Measurements from ENCODE around the gene GCK. TPM values are rescaled to one million over a fixed set of nuclear protein-coding genes. Genes with fewer than 3 reads are reported as not detected.

The GCK gene
- total RNA-seq, 1 donor from 2014 or later, result 0.18 TPM

DNA sequence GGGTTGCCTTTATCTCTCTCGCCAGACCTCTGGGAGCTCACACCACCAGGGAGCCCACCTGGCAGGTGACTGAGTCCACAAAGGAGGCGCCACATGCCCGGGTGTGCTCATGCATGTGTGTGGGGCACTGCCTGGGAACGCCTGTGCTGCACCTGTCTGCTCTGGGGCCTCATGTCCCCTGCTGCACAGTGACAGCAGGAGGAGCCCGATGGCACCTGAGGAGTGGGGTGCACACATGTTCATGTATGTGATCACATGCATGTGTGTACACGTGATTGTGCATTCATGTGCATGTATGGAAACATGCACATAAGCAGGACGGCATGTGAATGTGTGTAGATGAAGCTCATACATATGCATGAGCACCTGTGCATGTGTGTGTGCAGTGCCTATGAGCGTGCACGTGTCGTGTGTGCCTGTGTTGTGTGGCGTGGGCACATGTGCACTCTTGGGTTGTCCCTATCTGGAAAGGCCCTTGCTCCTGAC, 33.6 kb upstream of the GCK start:
- intact Hi-C loops (cut with micrococcal nuclease), result no loop called here

DNA sequence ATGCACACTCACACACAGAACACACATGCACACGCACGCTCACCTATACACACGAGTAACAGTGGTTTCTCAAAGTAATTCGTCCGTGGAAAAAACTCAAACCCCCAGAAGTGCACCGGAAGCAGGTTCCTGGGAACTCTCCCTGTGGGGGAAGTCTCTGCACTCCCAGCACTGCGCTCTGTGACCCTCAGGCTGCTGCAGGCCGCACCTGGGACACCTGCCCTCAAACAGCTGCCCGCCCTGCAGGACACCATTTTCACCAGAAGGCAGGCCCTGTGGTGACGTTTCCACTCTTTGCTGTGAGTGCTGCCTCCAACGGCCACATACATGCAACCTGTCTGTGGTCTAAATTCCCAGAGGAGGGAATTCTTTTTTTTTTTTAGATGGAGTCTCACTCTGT, 32.8 kb upstream of the GCK start:
- intact Hi-C loops (cut with micrococcal nuclease), result no loop called here

DNA sequence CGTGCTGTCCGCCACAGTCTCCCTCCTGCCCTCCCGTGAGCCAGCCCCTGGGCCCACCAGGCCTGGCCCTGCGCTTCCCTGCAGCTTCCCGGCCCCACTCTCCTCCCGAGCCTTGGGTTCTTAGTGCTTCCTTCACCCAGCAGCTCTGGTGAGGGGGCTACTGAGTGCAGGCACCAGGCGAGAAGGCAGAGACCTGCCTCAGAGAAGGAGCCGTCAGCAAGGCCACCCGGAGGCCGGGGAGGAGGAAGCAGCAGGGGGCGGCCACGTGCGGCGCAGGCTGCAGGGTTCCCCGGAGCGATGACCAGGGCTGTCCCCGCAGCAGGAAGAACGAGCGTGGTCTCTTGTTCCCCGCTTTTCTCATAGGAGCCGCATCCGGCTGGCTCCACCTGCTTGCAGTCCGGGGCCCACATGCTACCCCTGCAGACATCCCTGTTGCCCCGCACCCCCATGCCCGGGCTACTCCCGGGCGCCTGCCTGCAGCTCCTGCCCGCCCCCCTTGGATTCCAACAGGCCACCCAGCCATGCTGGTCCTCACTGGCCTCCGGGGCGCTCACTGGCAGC, 32.1 kb upstream of the GCK start:
- intact Hi-C loops (cut with micrococcal nuclease), result no loop called here

DNA sequence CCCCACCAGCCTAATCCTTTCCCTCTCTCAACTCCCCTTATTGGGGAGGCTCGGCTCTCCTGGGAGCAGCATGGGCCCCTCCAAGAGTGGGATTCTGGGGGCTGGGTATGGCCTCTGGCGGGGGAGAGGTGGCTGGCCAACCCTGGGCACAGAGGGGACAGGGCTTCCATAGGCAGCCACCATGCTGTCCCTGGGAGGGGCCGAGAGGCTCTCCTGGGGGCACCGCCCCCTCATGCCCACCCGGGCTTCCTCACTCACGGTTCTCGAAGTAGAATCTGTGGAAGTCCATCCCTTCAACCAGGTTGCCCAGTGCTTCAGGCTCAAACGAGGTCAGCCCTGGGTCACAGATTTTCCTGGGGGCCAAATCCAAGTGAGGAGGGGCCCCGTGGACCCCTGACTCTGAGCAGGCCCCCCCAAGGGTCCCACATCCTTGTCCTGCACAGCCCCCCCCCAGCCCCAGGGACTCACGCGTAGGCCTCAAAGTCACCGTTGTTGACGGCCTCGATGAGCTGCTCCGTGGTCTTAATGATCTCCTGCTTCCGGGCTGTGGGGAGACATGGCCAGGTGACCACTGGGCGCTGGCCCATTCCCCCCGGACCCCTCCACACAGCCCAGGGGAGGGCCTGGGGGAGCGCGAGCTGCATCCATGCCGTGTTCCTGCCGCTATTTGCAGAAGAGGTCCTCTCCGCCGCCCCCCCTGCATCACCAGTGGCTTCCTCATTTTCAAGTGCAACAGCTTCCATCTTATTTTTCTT, 31.3 kb upstream of the GCK start:
- intact Hi-C loops (cut with micrococcal nuclease), result no loop called here

DNA sequence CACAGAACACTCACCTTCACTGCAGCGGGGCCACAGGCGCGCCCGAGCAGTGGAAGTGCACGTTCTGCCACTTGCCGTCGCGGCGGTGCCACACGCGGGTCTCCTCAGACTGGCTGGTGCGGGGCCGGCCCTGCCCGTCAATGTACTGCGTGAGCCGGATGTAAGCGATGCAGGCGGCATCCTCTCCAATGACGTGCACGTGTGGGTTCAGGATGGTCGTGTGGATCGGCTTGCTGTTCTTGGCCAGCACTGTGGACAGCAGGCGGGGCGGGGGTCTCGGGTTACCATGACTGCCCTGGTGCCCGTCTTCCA, 30.8 kb upstream of the GCK start:
- intact Hi-C loops (cut with micrococcal nuclease), result no loop called here

DNA sequence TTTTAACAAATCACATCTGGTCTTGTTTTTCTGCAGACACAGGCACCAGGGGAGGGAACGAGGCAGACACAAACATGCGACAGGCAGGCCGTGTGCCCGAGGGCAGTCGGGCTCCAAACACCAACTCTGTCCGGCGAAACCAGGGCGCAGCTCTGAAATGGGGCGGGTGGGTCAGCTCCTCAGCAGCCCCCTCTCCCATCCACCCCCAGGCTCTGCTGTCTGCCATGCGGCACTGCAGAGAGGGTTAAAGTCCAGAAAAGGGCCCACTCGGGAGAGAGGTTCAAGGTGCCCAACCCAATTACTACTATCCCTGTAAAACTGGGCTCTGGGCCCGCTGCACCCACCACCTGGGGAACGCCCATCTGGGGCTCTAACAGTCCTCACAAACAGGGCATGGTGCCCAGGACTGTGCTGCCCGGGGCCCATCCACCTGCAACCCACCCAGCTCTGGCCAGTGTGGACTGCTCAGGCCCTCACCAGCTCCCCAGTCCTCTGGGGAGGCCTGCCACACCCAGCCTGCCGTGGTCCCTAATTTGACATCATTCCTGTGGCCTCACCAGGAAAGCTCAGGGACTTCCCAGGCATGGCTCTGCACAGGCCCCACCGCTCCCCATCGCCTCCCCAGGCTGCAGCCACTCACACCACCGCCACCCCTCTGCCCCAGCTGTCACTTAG, 30.3 kb upstream of the GCK start:
- intact Hi-C loops (cut with micrococcal nuclease), result no loop called here

DNA sequence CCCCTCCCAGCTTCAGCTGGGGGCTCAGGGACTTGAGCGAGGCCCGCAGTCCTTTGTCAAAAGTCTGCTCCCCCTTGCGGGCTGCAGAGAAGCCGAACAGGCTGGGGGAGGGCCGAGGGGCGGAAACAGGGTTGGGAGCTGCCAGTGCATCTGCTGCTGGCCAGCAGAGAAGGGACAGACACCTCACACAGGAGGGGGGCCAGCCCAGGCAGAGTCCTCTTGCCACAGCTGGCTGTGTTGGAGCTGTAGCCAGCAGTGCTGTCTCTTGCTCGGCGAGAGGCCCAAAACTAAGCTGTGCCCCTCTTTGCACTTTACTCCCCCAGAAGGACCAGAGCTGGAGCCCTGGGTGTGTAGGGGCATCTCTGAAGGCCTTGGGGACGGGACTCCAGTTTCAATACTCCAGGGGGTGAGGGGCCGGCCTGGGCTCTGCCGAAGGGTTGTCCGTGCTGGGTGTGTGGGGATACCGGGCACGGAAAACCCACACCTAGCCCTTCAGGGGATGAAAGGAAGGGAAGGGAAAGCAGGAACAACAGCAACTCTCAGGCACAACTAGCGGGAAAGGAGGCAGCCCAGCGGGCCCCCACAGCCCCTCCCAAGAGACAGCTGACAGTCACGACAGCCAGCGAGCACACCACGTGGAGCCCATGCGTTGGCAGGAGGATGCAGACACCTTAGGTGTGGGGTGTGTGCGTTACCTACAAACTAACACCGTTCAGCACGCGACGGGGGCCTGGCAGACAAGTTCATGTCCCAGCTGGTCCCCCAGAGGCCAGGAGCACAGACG, 29.4 kb upstream of the GCK start:
- intact Hi-C loops (cut with micrococcal nuclease), result no loop called here

DNA sequence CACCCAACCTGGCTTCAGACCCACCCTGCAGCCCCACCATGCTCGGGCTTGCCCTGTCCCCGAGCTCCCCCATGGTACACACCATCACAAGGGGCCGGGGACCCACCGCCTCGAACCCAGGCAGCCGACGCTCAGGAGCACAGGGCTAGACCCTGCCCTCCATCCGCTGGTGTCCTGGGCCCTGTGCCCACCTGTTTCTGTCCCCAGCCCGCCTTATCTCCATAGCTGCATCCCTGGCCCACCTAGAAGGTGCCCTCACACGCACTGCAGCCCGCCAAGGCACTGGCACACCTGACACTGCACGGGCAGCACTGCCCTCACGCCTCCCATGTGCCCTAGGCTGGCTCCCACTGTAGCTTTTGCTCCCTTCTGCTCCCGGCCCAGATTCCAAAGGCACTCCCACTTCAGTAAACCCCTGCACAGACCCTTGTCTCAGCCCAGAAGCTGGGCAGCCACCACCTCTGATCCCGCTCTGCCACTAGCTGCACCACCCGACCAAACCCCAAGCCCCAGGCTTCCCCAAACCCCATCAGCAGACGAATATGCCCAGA, 28.7 kb upstream of the GCK start:
- intact Hi-C loops (cut with micrococcal nuclease), result no loop called here

DNA sequence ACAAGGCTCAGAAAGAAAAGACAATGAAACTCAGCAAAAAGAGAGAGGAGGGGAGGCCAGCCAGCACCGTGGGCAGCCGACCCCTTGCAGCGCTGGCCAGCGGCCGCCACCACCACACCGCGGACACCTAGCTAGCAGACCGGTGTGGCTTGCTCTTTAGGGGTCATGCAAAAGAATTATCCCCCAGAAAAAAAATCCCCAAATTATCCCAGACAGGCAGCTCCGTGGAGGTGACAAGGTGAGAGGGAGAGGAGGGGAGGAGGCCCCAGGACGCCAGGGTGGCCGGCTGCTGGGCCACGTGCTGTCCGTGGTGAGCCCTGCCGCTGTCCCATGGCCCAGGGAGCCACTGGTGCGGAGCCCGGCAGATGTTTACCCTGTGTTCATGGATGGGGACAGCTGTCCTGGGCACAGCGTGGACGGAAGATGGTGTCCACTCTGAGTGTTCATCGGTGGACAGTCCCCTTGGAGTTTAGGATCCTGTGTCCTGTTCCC, 28.0 kb upstream of the GCK start:
- intact Hi-C loops (cut with micrococcal nuclease), result no loop called here

DNA sequence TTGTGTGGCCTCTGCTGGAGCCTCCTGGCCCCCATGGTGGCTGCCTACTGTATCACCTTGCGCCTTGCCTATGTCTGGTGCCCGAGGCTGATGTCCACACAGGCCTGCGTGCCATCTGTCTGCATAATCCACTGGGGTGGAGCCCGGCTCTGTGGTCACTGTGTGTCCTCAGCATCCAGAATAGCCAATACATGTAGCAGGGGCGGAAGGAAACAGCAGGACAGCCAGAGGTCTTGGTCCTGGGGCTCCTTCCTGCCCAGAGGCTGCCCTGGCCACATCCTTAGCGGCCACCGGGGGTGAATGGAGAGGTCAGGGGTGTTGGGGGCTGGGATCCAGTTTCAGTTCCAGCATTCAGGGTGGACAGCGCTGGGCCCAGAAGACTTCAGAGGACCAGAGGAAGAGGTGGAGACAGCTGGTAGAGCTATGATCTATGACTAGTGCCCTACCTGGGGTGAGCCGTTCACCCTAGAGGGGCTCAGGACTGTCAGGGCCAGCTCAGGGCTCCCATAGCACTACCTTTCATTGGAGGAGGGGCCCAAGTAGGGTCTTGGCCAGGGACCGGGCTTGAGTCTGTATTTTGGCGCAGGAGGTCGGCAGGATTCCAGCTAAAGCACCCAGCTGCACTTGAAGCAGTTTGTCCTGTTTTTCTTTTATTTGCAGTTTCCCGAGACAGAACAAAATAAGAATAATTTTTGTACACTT, 27.4 kb upstream of the GCK start:
- intact Hi-C loops (cut with micrococcal nuclease), result no loop called here

DNA sequence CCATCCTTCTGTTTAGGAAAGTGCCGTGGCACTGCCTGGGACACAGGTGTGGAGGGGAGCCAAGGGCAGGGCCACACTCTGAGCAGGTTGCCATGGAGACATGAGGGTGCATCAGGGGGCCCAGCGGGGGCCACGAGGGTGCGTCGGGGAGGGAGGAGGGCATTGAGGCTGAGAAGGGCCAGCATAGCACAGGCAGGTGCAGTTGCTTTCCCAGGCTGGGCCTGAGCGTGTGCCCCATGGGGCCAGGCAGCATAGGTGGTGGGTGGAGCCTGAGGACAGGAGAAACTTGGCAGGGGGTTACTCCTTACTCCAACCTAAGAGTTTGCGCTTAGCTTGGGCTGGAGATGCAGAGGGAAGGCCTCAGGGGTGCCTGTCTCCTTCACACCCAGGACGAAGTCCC, 26.8 kb upstream of the GCK start:
- intact Hi-C loops (cut with micrococcal nuclease), result no loop called here

DNA sequence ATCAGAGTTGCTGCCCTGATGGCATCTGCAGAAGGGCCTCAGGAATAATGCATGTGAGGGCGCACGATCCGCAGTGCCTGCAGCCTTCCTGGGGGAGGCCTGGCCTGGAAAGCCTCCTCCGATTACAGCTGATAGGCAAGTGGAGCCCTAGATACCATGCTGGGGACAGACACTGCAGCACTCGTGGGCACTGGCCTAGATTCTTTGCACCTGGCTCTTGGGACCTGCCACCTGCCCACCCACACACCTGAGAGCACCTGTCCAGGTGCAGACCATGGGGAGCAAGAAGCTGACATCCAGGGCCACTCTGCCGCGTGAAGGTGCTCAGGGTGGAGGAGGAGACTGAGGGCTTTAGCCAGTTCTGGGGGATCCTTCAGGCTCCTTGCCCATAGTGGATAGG, 26.3 kb upstream of the GCK start:
- intact Hi-C loops (cut with micrococcal nuclease), result no loop called here

DNA sequence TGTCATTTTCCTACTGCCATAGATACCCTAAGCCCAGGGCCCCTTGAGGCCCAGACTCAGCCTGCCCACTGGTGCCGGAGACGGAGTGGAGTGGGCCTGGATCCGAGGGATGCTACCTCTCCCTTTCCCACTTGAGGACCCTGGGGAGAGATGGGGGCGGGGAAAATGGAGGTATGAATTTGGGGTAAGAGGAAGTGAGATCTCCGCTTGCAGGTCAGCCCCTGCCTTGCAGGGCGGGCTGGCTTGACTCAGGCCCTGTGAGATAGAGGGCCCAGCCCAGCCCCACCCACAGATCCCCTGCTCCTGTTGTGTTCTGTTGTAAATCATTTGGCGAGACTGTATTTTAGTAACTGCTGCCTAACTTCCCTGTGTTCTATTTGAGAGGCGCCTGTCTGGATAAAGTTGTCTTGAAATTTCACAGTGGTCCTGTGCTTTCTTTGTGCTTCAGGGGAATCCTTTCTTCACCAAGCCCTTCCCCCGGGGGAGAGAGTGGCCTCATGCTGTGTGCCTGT, 24.7 kb upstream of the GCK start:
- intact Hi-C loops (cut with micrococcal nuclease), result no loop called here

DNA sequence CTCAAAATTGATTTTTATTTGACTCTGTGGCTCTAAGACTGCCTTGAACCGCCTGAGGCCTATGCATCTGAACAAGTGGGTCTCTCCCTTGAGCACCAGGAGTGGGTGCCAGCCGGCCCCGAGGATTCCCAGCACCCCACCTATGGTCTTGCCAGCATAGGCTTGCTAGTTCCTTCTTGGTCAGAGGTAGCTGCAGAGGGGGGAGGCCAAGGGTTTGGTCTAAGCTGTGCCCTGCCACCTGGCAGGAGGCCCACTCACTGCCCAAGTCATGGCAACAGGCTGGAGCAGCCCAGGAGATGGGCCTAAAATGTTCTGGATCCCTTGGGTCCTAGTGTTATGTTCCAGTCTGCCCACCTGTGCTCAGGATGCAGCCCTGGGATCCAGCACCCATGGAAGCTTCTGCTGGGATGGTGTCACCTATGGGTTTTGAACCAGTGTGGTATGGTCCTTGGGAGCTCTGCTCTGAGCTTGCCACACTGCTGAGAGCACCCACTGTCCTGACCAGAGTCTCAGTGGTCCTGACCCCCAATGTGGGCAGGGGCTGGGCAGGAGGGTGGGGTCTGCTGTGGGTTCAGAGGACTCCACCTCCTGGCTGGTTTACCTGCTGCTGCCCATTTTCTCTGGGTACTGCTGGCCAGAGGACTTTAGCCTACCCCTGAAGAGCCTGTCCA, 24.1 kb upstream of the GCK start:
- intact Hi-C loops (cut with micrococcal nuclease), result no loop called here

DNA sequence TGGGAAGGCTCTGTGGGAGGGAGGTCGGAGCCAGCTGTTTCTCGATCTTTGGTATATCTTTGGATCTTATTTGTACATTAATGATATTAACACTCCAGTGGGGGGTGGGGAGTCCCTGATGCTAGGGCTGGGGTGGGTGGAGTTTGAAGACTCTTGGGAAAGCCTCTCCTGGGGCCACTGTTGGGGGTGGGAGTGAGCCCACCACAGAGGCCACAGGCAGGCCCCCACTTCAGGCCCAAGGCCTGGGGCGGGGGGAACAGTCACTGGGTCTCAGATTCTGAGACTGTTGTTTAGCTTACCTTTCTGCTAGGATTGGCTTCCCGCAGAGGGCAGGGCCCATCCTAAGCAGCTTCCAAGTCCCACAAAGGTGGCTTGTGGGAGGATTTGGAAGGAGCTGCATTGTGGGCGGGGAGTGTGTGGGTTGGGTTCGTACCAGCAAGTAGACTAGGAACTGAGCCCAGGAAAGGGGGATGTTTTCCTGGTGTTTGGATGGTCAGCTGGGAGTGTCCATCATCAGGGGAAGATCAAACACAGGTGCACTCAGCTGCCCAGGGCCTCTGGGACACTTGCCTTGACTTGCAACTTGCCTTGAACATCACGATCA, 23.4 kb upstream of the GCK start:
- intact Hi-C loops (cut with micrococcal nuclease), result no loop called here

DNA sequence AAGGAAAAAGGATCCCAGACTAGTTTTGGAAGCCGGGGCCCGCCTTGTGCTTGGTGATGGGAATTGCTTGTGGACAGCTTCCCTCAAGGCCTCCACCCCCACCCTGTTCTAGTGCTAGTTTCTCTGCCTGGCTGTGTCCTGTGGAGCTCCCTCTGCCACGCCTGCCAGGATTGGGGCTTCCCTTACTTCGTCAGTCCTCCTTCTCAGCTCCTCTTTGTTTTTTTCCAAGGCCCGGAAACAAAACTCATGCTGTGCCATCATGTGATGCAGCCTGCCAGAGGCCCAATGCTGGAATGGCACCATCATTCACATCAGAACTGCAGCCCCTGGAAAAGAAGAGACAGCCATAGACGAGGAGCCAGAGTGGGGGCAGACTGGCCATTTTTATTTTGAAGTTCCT, 22.8 kb upstream of the GCK start:
- intact Hi-C loops (cut with micrococcal nuclease), result no loop called here

DNA sequence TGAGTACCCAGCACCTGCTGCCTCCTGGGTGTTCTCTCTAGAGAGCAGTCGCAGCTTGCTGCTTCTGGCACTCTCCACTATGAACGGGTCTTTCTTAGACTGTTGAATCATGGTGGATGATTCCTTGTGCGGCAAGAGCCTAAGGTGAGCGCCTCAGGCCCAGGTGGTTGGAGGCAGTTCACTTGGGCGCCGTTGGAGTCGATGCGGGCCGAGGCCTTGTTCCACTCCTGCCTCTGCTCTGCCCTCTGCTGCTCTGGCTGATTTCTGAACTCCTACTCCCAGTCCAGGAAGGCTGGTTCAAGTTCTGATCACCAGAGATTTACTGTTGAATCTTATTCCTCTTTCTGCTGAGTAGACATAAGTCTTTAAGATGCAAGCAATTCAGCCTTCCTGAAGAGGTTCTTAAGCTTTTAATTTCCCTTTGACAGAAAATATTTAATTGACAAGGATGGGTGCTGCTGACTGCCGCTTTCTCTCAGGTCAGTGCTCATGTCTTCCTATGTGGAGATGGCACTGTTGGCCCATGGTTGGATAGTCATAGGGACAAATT, 22.0 kb upstream of the GCK start:
- intact Hi-C loops (cut with micrococcal nuclease), result no loop called here

DNA sequence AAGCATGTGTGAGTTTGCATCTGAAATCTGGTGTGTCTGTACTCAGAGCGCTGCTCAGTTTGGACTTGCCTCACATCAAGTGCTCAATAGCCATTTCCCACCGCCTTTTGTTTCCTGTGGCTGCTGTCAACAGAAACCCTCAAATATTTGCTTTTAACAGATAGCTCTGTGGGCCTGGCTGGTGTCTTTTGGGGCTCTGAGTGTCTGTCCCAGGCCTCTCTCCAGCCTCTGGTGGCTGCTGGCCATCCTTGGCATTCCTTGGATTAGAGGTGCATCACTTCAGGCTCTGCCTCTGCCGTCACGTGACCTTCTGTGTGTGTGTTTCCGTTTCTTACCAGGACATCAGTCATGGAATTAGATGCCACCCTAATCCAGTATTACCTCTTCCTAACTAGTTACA, 20.9 kb upstream of the GCK start:
- intact Hi-C loops (cut with micrococcal nuclease), result no loop called here

DNA sequence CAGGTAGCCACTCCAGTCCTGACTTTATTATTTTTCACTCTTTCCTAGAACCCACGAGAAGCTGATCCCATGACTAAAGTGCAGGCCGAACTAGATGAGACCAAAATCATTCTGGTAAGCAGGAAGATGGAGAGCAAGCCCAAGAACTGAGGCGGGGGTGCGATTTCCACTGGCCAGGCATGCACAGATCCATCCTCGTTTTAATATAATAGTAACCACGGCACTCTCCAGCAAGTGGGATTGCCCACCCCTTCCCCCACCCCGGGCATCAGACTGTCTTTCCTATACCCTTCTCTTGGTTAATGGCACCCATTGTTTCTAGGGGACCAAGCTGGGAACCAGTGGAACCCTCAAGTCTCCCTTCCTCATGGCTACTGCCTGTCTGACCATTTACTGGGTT, 18.8 kb upstream of the GCK start:
- intact Hi-C loops (cut with micrococcal nuclease), result no loop called here

DNA sequence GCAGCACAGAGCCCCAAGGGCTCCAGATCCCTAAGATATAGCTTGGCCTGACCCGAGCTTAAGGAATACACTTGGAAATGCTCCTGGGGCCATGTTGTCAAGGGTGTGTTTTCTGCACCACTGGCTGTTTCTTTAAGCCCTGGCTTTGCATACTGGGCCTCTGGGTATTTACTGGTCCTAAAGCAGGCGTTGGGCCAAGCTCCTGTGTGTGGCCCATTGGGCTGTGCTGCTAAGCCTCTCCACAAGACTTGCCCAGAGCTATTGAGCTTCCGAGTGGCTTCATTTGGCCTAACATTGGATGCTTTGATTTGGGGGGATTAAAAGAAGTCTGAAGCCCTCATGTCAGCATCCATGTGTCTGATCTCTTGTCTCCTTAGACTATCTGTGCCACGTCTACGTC, 16.8 kb upstream of the GCK start:
- intact Hi-C loops (cut with micrococcal nuclease), result no loop called here
